ENCODE data around the gene SEC22B. TPM values are rescaled to one million over a fixed set of nuclear protein-coding genes. Genes with fewer than 3 reads are reported as not detected.

The SEC22B gene
- total RNA-seq = 26.5 and 32.7 TPM in 2 replicates

GRCh38 chr1:120176092-120176855 is at the start of gene SEC22B:
SEC22B (minus strand) TSS chr1:120176520; CDS start chr1:120176381, 139 bp downstream.

Small RNA genes lying within 50 kb of the gene (small RNA-seq; reads per million reads assigned to genes)
- gene RNU6-465P = not detected

Other genes with a start within 250 kb of the SEC22B start
- gene NOTCH2, start 106.9 kb downstream of the SEC22B start, total RNA-seq = 24.6 and 31.0 TPM in 2 replicates
- 5.8 and 14.4 TPM in 2 replicates for gene NBPF8, start 238.5 kb upstream of the SEC22B start, total RNA-seq

Measured in vein endothelial cell (primary cell).